GF-D8 (cell line): ENCODE measurements around the gene RAB25.

Experiments
- DNase-seq: peaks from one replicate; lab custom pipeline; 2025; lab: John Stamatoyannopoulos, UW

The RAB25 gene

DNA sequence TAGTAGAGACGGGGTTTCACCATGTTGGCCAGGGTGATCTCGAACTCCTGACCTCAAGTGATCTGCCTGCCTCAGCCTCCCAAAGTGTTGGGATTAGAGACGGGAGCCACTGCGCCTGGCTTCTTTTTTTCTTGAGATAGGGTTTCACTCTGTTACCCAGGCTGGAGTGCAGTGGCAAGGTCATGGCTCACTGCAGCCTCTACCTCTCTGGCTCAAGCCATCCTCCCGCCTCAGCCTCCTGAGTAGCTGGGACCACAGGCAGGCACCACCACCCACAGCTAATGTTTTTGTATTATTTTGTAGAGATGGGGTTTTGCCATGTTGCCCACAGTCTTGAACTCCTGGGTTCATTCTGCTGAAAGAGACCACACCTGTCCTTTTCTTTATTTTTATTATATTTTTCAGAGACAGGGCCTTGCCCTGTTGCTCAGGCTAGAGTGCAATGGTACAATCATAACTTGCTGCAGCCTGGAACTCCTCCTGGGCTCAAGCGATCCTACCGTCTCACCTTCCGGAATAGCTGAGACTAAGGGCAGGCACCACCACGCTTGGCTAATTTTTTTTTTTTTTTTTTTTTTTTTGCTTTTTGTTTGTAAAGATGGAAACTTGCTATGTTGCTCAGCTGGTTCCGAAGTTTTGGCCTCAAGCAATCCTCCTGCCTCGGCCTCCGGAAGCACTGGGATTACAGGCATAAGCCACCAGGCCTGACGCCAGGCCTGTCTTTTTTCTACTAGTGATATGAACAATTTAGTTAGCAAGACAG lies 56.6 kb downstream of the RAB25 start:
- DNase-seq: no peak

DNA sequence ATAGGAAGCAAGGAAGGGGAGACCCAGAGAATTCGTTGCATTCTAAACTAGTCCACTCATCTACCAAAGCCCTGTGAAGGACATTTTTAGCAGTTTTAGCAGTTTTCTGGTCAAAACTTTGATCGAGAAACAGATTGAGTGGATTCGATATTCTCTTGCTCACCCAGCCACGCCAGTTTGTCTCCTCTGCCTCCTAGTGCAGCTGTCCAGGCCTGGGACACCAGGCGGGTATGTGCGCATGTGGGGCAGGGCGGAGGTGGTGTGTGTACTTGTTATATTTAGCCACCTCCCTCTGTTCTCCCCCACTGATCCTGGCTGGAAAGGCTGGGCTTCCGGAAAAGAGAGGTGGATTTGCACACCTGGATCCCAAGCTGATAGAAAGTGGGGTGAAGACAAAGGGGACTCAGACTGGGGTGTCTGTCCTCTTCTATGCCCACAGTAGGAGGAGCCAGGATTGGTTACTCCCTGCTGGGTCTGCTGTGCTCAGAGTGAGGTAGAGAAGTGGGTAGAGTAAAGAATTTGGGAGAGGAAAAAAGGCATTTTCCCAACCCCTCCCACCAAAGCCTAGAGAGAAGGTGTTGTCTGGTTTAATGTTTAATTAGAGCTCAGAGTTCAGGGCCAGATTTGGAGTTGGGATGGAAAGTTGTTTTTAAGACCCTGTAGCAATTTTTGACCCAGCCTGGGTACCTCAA lies 57.4 kb downstream of the RAB25 start:
- no peak for DNase-seq

DNA sequence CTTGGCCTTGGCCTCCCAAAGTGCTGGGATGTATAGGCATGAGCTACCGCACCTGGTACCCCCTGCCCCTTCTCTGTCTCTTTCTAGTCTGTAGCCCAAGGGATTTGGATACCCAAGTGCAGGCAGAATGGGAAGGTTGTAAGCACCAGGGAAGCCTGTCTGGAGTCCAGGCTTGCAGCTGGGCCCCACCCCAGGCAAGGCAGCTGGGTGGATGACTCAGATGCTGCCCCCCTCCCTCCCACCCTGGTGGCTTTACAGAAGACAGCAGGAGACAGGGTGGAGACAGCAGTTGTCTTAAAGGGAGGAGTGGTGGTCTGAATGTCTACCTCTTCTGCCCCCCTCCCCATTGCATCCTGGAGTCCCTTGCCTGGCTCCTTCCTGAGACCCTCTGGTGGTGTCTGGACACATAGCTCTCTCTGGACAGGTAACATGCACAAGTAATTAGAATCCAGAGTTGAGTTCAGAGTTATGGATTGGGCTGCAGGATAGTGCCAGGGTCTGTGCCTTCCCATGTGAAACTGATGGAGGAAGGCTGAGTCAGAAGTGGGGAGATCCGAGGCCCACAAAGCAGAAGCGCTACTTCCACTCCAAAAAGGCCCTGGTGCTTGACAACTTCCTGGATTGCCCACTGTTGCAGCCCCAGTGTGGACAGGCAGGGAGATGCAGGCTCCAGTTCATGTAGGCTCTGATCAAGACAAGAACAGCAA lies 58.7 kb downstream of the RAB25 start:
- DNase-seq: no peak
